Measurements from ENCODE around the gene MXRA8.

DNA sequence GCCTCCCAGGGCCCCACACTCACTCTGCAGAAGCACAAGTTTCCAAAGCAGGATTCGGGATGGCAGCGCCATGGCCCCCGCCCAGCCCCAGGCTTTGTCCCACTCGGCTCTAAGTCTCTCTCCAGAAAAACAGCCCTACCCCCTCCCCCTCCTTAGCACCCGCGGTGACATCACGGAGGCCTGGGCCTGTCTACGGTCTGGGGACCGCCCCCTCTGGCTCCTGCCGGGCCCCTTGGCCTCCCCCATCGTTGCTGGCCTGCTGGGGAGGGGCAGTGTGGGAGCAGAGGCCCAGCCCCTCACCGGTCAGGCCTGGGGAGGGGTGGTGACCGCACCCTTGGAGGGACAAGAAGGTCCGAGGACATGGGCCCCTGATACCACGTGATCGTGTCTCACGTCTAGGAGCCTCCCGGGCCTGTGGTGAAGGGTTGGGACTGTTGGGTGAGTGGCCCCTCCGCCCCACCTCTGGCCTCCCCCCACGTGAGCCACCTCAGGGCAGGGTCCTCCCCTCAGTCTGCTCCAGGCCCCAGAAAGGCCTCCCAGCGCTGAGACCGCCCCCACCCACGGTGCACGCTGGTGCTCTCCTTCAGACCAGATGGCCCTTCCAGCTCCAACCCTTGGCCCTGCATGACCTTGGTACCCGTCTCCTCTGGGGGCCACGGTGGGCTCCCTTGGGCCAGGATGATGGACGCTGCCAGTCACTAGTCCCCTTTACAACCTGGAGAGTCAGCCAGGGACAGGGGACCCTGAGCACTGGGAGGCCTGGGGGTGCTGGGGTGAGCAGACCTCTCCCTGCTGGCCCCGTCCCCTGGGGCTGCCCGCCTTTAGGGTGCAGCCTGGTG is at the start of gene MXRA8:
- TF ChIP-seq, protein P1, sequence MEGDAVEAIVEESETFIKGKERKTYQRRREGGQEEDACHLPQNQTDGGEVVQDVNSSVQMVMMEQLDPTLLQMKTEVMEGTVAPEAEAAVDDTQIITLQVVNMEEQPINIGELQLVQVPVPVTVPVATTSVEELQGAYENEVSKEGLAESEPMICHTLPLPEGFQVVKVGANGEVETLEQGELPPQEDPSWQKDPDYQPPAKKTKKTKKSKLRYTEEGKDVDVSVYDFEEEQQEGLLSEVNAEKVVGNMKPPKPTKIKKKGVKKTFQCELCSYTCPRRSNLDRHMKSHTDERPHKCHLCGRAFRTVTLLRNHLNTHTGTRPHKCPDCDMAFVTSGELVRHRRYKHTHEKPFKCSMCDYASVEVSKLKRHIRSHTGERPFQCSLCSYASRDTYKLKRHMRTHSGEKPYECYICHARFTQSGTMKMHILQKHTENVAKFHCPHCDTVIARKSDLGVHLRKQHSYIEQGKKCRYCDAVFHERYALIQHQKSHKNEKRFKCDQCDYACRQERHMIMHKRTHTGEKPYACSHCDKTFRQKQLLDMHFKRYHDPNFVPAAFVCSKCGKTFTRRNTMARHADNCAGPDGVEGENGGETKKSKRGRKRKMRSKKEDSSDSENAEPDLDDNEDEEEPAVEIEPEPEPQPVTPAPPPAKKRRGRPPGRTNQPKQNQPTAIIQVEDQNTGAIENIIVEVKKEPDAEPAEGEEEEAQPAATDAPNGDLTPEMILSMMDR (IDR thresholded peaks at IDR 0.05): no peak
- TF ChIP-seq POLR2A (IDR thresholded peaks at IDR 0.05): no peak

Data from ovary (tissue), 3 donors.